Measurements from ENCODE around the gene TCEA2. TPM values are rescaled to one million over a fixed set of nuclear protein-coding genes. Genes with fewer than 3 reads are reported as not detected.

The TCEA2 gene
- total and polyA plus RNA-seq, 7 donors: 2.1 to 50.5 (median 41.7) TPM

- Histone ChIP-seq H3K27ac (peak overlapping the region; percentile 70 to 81 (median 74)), H3K4me3 (peak overlapping the region; percentile 60 to 85 (median 70)), H3K36me3 (peaks cover 0 to 7% (median 3%) of the 10 kb centered on the region in 4 donors), H3K4me1 (peaks cover 0 to 29% (median 26%) of the 10 kb centered on the region in 4 donors), H3K9me3 (no peaks in the 10 kb centered on the region), H3K27me3 (peaks cover 3 to 16% (median 3%) of the 10 kb centered on the region in 3 donors)
- intact Hi-C loops (cut with DNase I): no loop called here
- TF ChIP-seq EP300 (IDR thresholded peaks at IDR 0.05): no peak
- TF ChIP-seq POLR2A (IDR thresholded peaks at IDR 0.05): no peak
- no peak for TF ChIP-seq CTCF (IDR thresholded peaks at IDR 0.05)
- no peak for TF ChIP-seq POLR2AphosphoS5 (IDR thresholded peaks at IDR 0.05)
- WGBS, 2 donors: 7 to 8% methylated on average over 4 of the region's 4 CpGs
- DNase-seq: no peak
These were observed 15.9 kb downstream of the TCEA2 start for GRCh38 chr20:64078934-64079272.

- TF ChIP-seq POLR2A (IDR thresholded peaks at IDR 0.05) (no peak), CTCF (IDR thresholded peaks at IDR 0.05) (no peak), POLR2AphosphoS5 (IDR thresholded peaks at IDR 0.05) (no peak), EP300 (IDR thresholded peaks at IDR 0.05) (no peak)
- H3K4me3 ChIP-seq: peak within 1 kb of the TSS; percentile 60 to 85 (median 70)
- intact Hi-C loops (cut with DNase I): loop anchor here (5.0 kb wide), 1 partner anchor 977 kb away; no protein-coding TSS in a partner anchor
- peaks cover 0 to 33% (median 30%) of the 10 kb centered on the region in 4 donors for H3K4me1 ChIP-seq
- peak within 1 kb of the TSS; percentile 70 to 81 (median 74) for H3K27ac ChIP-seq
- peaks cover 6 to 21% (median 9%) of the 10 kb centered on the region in 3 donors for H3K27me3 ChIP-seq
- H3K9me3 ChIP-seq: no peaks in the 10 kb centered on the region
- DNase-seq: peak; percentile 85
- 0% methylated on average over 73 of the region's 73 CpGs for WGBS, 2 donors
- H3K36me3 ChIP-seq: peaks cover 0 to 2% (median 0%) of the 10 kb centered on the region in 4 donors
These were observed 16.4 kb downstream of the TCEA2 start, which contains the start of gene RGS19 for GRCh38 chr20:64079273-64080012. Gene RGS19 (minus strand): TSS chr20:64079518. CDS start chr20:64076886, 2,632 bp downstream.

- no peak for DNase-seq
- intact Hi-C loops (cut with DNase I): loop anchor here (5.0 kb wide), 1 partner anchor 978 kb away; no protein-coding TSS in a partner anchor
- H3K27ac ChIP-seq: peak within 1 kb of the TSS; percentile 70 to 81 (median 74)
- peak in 1 of 4 donors; percentile 61 for TF ChIP-seq EP300 (IDR thresholded peaks at IDR 0.05)
- TF ChIP-seq POLR2AphosphoS5 (IDR thresholded peaks at IDR 0.05): no peak
- H3K4me1 ChIP-seq: peaks cover 0 to 37% (median 31%) of the 10 kb centered on the region in 4 donors
- H3K36me3 ChIP-seq: no peaks in the 10 kb centered on the region
- peaks cover 14 to 29% (median 17%) of the 10 kb centered on the region in 3 donors for H3K27me3 ChIP-seq
- WGBS, 2 donors: 2 to 5% methylated on average over 62 of the region's 62 CpGs
- H3K4me3 ChIP-seq: peak within 1 kb of the TSS; percentile 60 to 85 (median 70)
- H3K9me3 ChIP-seq: no peaks in the 10 kb centered on the region
These were observed 17.2 kb downstream of the TCEA2 start, which contains the start of gene OPRL1 for GRCh38 chr20:64080013-64080812. Gene OPRL1 (plus strand): TSS chr20:64080082. CDS start chr20:64092721, 12,639 bp downstream.

GRCh38 chr20:64080813-64081623 lies 18.0 kb downstream of the TCEA2 start:
- H3K9me3 ChIP-seq: no peaks in the 10 kb centered on the region
- H3K36me3 ChIP-seq: no peaks in the 10 kb centered on the region
- 46 to 76% methylated on average over 17 of the region's 17 CpGs for WGBS, 2 donors
- peaks cover 14 to 37% (median 21%) of the 10 kb centered on the region in 3 donors for H3K27me3 ChIP-seq
- peak overlapping the region in 2 of 4 donors; percentile 73 to 74 for H3K27ac ChIP-seq
- peak overlapping the region in 2 of 4 donors; percentile 77 to 85 for H3K4me3 ChIP-seq
- intact Hi-C loops (cut with DNase I): loop anchor here (5.0 kb wide), 1 partner anchor 979 kb away; no protein-coding TSS in a partner anchor
- DNase-seq: no peak
- no peak for TF ChIP-seq POLR2A (IDR thresholded peaks at IDR 0.05)
- TF ChIP-seq POLR2AphosphoS5 (IDR thresholded peaks at IDR 0.05): no peak
- TF ChIP-seq CTCF (IDR thresholded peaks at IDR 0.05): no peak
- TF ChIP-seq EP300 (IDR thresholded peaks at IDR 0.05): no peak
- H3K4me1 ChIP-seq: peaks cover 0 to 37% (median 31%) of the 10 kb centered on the region in 4 donors

Measured in sigmoid colon (tissue), 7 donors.